ENCODE measurements around the gene KCNJ12.

The KCNJ12 gene

GRCh38 chr17:21365016-21365415 lies 11.1 kb upstream of the KCNJ12 start:
- TF ChIP-seq CTCF (IDR thresholded peaks at IDR 0.05; ENCODE audit: insufficient read depth, low read length, poor library complexity, severe bottlenecking) = no peak

GRCh38 chr17:21368545-21369246 lies 7.5 kb upstream of the KCNJ12 start:
- Histone ChIP-seq H3K4me3 (replicated peaks; ENCODE audit: low read depth, low read length) (no peak overlapping the region), H3K27me3 (replicated peaks; ENCODE audit: control insufficient read depth, insufficient read depth, low read length) (no peaks in the 10 kb centered on the region; the same call in 1 of the 2 replicates), H3K36me3 (ENCODE audit: control insufficient read depth, insufficient read depth, low read length) (no peaks in the 10 kb centered on the region)
- TF ChIP-seq CTCF (IDR thresholded peaks at IDR 0.05; ENCODE audit: insufficient read depth, low read length, poor library complexity, severe bottlenecking) = no peak
- no peak for DNase-seq (ENCODE audit: extremely low read depth, insufficient read length)

More at GRCh38 chr17:21365016-21365415, 11.1 kb upstream of the KCNJ12 start:
- Histone ChIP-seq H3K36me3 (ENCODE audit: control insufficient read depth, insufficient read depth, low read length) (no peaks in the 10 kb centered on the region), H3K4me3 (replicated peaks; ENCODE audit: low read depth, low read length) (no peak overlapping the region), H3K27me3 (replicated peaks; ENCODE audit: control insufficient read depth, insufficient read depth, low read length) (no peaks in the 10 kb centered on the region; the same call in 1 of the 2 replicates)
- no peak for DNase-seq (ENCODE audit: extremely low read depth, insufficient read length)

GRCh38 chr17:21369395-21369794 lies 6.8 kb upstream of the KCNJ12 start:
- H3K27me3 ChIP-seq (replicated peaks; ENCODE audit: control insufficient read depth, insufficient read depth, low read length) = no peaks in the 10 kb centered on the region; the same call in 1 of the 2 replicates
- H3K36me3 ChIP-seq (ENCODE audit: control insufficient read depth, insufficient read depth, low read length) = no peaks in the 10 kb centered on the region
- TF ChIP-seq CTCF (IDR thresholded peaks at IDR 0.05; ENCODE audit: insufficient read depth, low read length, poor library complexity, severe bottlenecking) = no peak
- no peak overlapping the region for H3K4me3 ChIP-seq (replicated peaks; ENCODE audit: low read depth, low read length)
- no peak for DNase-seq (ENCODE audit: extremely low read depth, insufficient read length)

- Histone ChIP-seq H3K27me3 (replicated peaks; ENCODE audit: control insufficient read depth, insufficient read depth, low read length) (no peaks in the 10 kb centered on the region; the same call in 1 of the 2 replicates), H3K4me3 (replicated peaks; ENCODE audit: low read depth, low read length) (no peak overlapping the region), H3K36me3 (ENCODE audit: control insufficient read depth, insufficient read depth, low read length) (no peaks in the 10 kb centered on the region)
- DNase-seq (ENCODE audit: extremely low read depth, insufficient read length) = no peak
- no peak for TF ChIP-seq CTCF (IDR thresholded peaks at IDR 0.05; ENCODE audit: insufficient read depth, low read length, poor library complexity, severe bottlenecking)
Observed at GRCh38 chr17:21370430-21370829, 5.7 kb upstream of the KCNJ12 start.

GRCh38 chr17:21371511-21372081 lies 4.6 kb upstream of the KCNJ12 start:
- no peaks in the 10 kb centered on the region for H3K36me3 ChIP-seq (ENCODE audit: control insufficient read depth, insufficient read depth, low read length)
- no peaks in the 10 kb centered on the region; the same call in 1 of the 2 replicates for H3K27me3 ChIP-seq (replicated peaks; ENCODE audit: control insufficient read depth, insufficient read depth, low read length)
- DNase-seq (ENCODE audit: extremely low read depth, insufficient read length) = no peak
- H3K4me3 ChIP-seq (replicated peaks; ENCODE audit: low read depth, low read length) = no peak overlapping the region
- no peak for TF ChIP-seq CTCF (IDR thresholded peaks at IDR 0.05; ENCODE audit: insufficient read depth, low read length, poor library complexity, severe bottlenecking)

Data from GM06990 (cell line).